Psoas muscle (tissue), 8 donors: ENCODE results near the gene SRMS. TPM values are rescaled to one million over a fixed set of nuclear protein-coding genes. Genes with fewer than 3 reads are reported as not detected.

ENCODE experiments used
- ATAC-seq, 4 donors: fragments of 200-7000 bp; cut with Tn5 transposase; one replicate each; pipeline ENCODE4 v1.9.1; 2020; ENCODE audit warnings: moderate library complexity in 3 of 4, mild to moderate bottlenecking in 2 of 4
- DNase-seq, 2 donors: peaks; one replicate each; pipeline ENCODE4 v3.0.0-alpha.2; 2020
- H3K27ac ChIP-seq: fragments of 200-600 bp; one replicate; pipeline ENCODE4 v1.8.0; 2022
- H3K27me3 ChIP-seq, 3 donors: fragments of 200-600 bp in 1 of 3; one replicate each; pipeline versions ENCODE4 v1.6.1 to v1.8.0; 2013 to 2022; ENCODE audit warnings: low read length in 2 of 3, mild to moderate bottlenecking in 2 of 3, moderate library complexity in 1 of 3; ENCODE audit not compliant: insufficient read depth in 3 of 3
- H3K36me3 ChIP-seq, 2 donors: fragments of 200-600 bp in 1 of 2; one replicate each; pipeline versions ENCODE4 v1.6.1 to v1.8.0; 2013 to 2022; ENCODE audit warnings: low read depth in 1 of 2, mild to moderate bottlenecking in 1 of 2, moderate library complexity in 1 of 2; ENCODE audit not compliant: insufficient read depth in 1 of 2
- H3K4me1 ChIP-seq: fragments of 200-600 bp; one replicate; pipeline ENCODE4 v1.8.0; 2022
- H3K4me3 ChIP-seq: fragments of 200-600 bp; one replicate; pipeline ENCODE4 v1.8.0; 2022; ENCODE audit warnings: mild to moderate bottlenecking
- H3K9me3 ChIP-seq: fragments of 200-600 bp; one replicate; pipeline ENCODE4 v1.8.0; 2022
- CTCF ChIP-seq: fragments of 200-600 bp; IDR thresholded peaks from one replicate; pipeline ENCODE4 v1.8.0; 2022; ENCODE audit warnings: antibody characterized with exemption
- WGBS, 3 donors: extraction: QIAGEN DNeasy Blood & Tissue Kit; methylation state at CpG; one replicate each; pipeline versions ENCODE4 v1.1.6 to v1.1.7; 2013; 5-methylcytosine and 5-hydroxymethylcytosine counted together
- intact Hi-C, 2 donors: fragments of 100-400 bp; cut with DNase I; formaldehyde crosslinking; loops; one replicate each; pipeline versions ENCODE4 v1.11.0 to v1.14.2; 2022
- polyA plus RNA-seq, 3 donors: library from polyadenylated mRNA; stranded (reverse); fragments of 200-250 nt; gene quantifications; one replicate each; pipeline ENCODE4 v1.2.3, GENCODE V29; 2013
- total RNA-seq, 4 donors: library from RNA; stranded (reverse); fragmentation: NEBNext Ultra II Directional in 2 of 4; extraction: Animal tissue kit (Norgen Biotek cat#: 25700) in 2 of 4; gene quantifications; one replicate each; pipeline versions ENCODE4 v1.2.1 to v1.2.4, GENCODE V29; 2021 to 2023
- donor health status: healthy with polysubstance abuse.
- donor health status: DM: no; HTN: no; CAD: no; lungs with moderate emphysema.
- donor health status: Bipolar disorder and iron deficiency.
- donor health status: healthy.
- donor health status: DM: yes; HTN: yes; CAD: no.
- donor health status: DM: no; HTN: no; CAD: no.
- donor health status: DM: no; HTN: no; CAD: no.
- donor health status: DM: yes; HTN: yes; CAD: no.

Gene SRMS
- total and polyA plus RNA-seq, 7 donors = not detected

DNA sequence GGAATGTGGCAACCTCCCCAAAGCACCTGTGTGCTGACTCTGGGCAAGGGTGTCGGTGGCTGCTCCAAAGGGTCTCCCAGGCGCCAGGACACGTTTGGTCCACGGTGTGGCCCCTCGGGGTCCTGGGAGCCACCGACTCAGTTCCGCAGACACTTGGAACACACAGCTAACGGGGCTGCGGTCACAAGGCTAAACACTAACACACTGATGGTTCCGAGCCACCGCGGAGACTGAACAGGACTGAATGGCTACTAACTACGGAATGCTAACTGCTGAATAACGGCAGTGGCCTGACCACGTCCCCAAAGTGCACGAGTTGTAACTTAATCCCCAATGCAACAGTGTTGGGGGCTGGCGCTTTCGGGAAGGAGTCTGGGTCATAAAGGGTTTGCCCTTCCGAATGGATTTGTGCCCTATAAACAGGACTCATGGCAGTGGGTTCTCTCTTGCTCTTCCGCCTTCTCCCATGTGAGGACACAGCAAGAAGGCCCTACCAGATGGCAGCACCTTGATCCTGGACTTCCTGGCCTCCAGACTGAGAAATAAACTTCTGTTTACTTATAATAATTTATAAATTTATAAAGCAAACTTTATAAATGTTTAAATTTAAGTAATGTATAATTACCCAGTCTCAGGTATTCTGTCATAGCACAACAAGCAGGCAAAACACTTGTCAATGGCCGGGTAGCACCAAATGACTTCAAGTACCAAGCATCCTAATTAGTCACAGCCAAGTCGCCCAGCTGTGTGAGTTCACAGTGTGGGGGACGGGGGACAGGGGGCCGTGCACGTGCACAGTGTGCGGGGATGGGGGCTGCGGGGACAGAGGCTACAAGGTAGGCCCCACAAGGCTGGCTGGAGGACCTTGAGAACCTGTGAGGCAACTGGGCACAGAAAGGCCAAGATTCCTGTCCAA is 46.4 kb downstream of the SRMS start:
- Histone ChIP-seq H3K4me1 (peaks cover 30% of the 10 kb centered on the region), H3K27ac (peak overlapping the region; percentile 94), H3K27me3 (peaks cover 0 to 2% (median 0%) of the 10 kb centered on the region in 3 donors), H3K36me3 (peaks cover 0 to 7% of the 10 kb centered on the region in 2 donors), H3K9me3 (peaks cover 12% of the 10 kb centered on the region), H3K4me3 (peak overlapping the region; percentile 75)
- ATAC-seq = peak; percentile 10 to 25 (median 19)
- peak; percentile 36 to 61 for DNase-seq
- no peak for TF ChIP-seq CTCF
- intact Hi-C loops = no loop called here
- WGBS, 3 donors = 29 to 43% (median 32%) methylated on average over 27 of the region's 27 CpGs

DNA sequence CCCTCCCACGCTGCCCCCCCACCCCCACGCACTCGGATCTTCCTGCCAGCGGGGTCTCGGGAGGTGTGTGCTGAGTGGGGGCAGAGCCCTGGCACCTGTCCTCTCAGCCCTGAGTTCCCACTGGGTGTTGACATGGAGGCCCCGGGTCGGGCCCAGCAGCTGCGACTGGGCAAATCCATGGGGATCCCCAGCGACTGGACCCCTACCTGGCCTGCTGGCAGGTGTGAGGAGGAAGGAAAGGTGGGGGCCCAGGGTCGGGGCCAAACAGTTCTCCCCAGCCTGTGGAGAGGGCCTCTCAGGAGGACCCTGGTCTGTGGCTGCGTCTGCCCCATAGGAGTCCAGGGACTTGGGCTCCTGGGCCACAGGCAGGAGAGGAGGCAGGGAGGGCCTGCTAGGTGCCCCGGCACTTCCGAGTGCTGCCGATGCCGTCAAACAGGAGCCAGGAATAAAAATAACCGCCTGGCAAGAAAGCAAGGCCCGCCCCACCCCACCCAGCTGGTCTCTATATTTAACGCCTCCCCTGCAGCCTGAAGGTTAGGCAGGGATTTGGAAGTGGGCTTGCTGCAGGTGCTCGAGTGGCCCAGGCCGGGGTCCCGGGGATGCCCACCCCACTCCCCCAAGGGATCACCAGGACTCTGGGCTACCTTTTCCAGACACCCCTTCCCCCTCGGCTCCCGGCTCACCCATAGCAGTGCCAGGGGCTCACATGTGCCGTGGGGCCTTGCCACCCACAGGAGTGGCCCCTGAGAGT is 47.2 kb downstream of the SRMS start:
- 28 to 46% (median 31%) methylated on average over 23 to 24 of the region's 24 CpGs for WGBS, 3 donors
- intact Hi-C loops = no loop called here
- H3K9me3 ChIP-seq = peaks cover 8% of the 10 kb centered on the region
- TF ChIP-seq CTCF = no peak
- H3K27ac ChIP-seq = peak overlapping the region; percentile 94
- DNase-seq = peak in 1 of 2 donors; percentile 83
- peaks cover 0 to 16% of the 10 kb centered on the region in 2 donors for H3K36me3 ChIP-seq
- peak overlapping the region; percentile 75 for H3K4me3 ChIP-seq
- H3K27me3 ChIP-seq = peaks cover 0 to 2% (median 0%) of the 10 kb centered on the region in 3 donors
- peak; percentile 32 to 60 (median 52) for ATAC-seq
- H3K4me1 ChIP-seq = peaks cover 37% of the 10 kb centered on the region

- intact Hi-C loops = no loop called here
- Histone ChIP-seq H3K4me1 (peaks cover 46% of the 10 kb centered on the region), H3K27me3 (peaks cover 0 to 2% (median 0%) of the 10 kb centered on the region in 3 donors)
These were observed 48.1 kb downstream of the SRMS start for GRCh38 chr20:63499338-63499969.

More at GRCh38 chr20:63499338-63499969, 48.1 kb downstream of the SRMS start:
- TF ChIP-seq CTCF = no peak
- 8 to 29% (median 19%) methylated on average over 13 to 47 of the region's 48 CpGs for WGBS, 3 donors
- Histone ChIP-seq H3K9me3 (no peaks in the 10 kb centered on the region), H3K36me3 (peaks cover 0 to 24% of the 10 kb centered on the region in 2 donors), H3K4me3 (peak overlapping the region; percentile 75), H3K27ac (peak overlapping the region; percentile 94)
- peak in 1 of 2 donors; percentile 64 for DNase-seq
- peak in 1 of 4 donors; percentile 0 for ATAC-seq
